ENCODE data around the gene TTLL3. TPM values are rescaled to one million over a fixed set of nuclear protein-coding genes. Genes with fewer than 3 reads are reported as not detected.

The TTLL3 gene
- total RNA-seq, 1 donor from 2014 or later = 50.0 TPM

GRCh38 chr3:9804996-9805395 is 5.1 kb upstream of the TTLL3 start:
- peaks cover 76% of the 10 kb centered on the region for H3K36me3 ChIP-seq

GRCh38 chr3:9806137-9806536 is 3.9 kb upstream of the TTLL3 start:
- DNase-seq (no peak), ATAC-seq (no peak)
- H3K4me1 ChIP-seq = peaks cover 17% of the 10 kb centered on the region
- no peaks in the 10 kb centered on the region for H3K9me3 ChIP-seq
- no peak overlapping the region for H3K27ac ChIP-seq
- peaks cover 64% of the 10 kb centered on the region for H3K36me3 ChIP-seq
- no peak for TF ChIP-seq CTCF (IDR thresholded peaks at IDR 0.05)
- H3K27me3 ChIP-seq (ENCODE audit: low read depth) = no peaks in the 10 kb centered on the region
- no peak overlapping the region for H3K4me3 ChIP-seq
- intact Hi-C loops (cut with DNase I) = no loop called here

More at GRCh38 chr3:9804996-9805395, 5.1 kb upstream of the TTLL3 start:
- Histone ChIP-seq H3K9me3 (no peaks in the 10 kb centered on the region), H3K27me3 (ENCODE audit: low read depth) (no peaks in the 10 kb centered on the region), H3K27ac (no peak overlapping the region), H3K4me1 (peaks cover 7% of the 10 kb centered on the region), H3K4me3 (no peak overlapping the region)
- TF ChIP-seq CTCF (IDR thresholded peaks at IDR 0.05) = no peak
- intact Hi-C loops (cut with DNase I) = no loop called here
- ATAC-seq (no peak), DNase-seq (no peak)

- peaks cover 56% of the 10 kb centered on the region for H3K36me3 ChIP-seq
- no peak for DNase-seq
- no peak for TF ChIP-seq CTCF (IDR thresholded peaks at IDR 0.05)
- no peak overlapping the region for H3K4me3 ChIP-seq
- H3K9me3 ChIP-seq = no peaks in the 10 kb centered on the region
- no peak overlapping the region for H3K27ac ChIP-seq
- H3K4me1 ChIP-seq = peaks cover 20% of the 10 kb centered on the region
- intact Hi-C loops (cut with DNase I) = no loop called here
- ATAC-seq = no peak
- no peaks in the 10 kb centered on the region for H3K27me3 ChIP-seq (ENCODE audit: low read depth)
Observed at GRCh38 chr3:9806688-9807589, 3.1 kb upstream of the TTLL3 start.

GRCh38 chr3:9807981-9808344 is 2.1 kb upstream of the TTLL3 start:
- Histone ChIP-seq H3K4me3 (no peak overlapping the region), H3K27ac (peak overlapping the region; percentile 97), H3K36me3 (peaks cover 46% of the 10 kb centered on the region), H3K27me3 (ENCODE audit: low read depth) (no peaks in the 10 kb centered on the region), H3K9me3 (no peaks in the 10 kb centered on the region), H3K4me1 (peaks cover 20% of the 10 kb centered on the region)
- DNase-seq (no peak), ATAC-seq (no peak)
- no peak for TF ChIP-seq CTCF (IDR thresholded peaks at IDR 0.05)
- intact Hi-C loops (cut with DNase I) = no loop called here

- ATAC-seq = no peak
- Histone ChIP-seq H3K27ac (peak overlapping the region; percentile 97), H3K4me1 (peaks cover 20% of the 10 kb centered on the region), H3K9me3 (no peaks in the 10 kb centered on the region), H3K27me3 (ENCODE audit: low read depth) (no peaks in the 10 kb centered on the region), H3K36me3 (peaks cover 41% of the 10 kb centered on the region), H3K4me3 (no peak overlapping the region)
- peak; percentile 14 for TF ChIP-seq CTCF (IDR thresholded peaks at IDR 0.05)
- intact Hi-C loops (cut with DNase I) = no loop called here
- no peak for DNase-seq
Observed at GRCh38 chr3:9808345-9809037, 1.6 kb upstream of the TTLL3 start.
